Liver (tissue), 9 donors: Measurements from ENCODE around the gene FOXS1. TPM values are rescaled to one million over a fixed set of nuclear protein-coding genes. Genes with fewer than 3 reads are reported as not detected.

Source experiments
- DNase-seq: peaks from one replicate; pipeline ENCODE4 v3.0.0-alpha.2; 2017; ENCODE audit warnings: low spot score
- H3K27ac ChIP-seq, 2 donors: one replicate each; pipeline ENCODE4 v1.7.0; 2013; ENCODE audit warnings: inconsistent platforms in 2 of 2, low read length in 2 of 2, control low read depth in 1 of 2, low read depth in 1 of 2, mild to moderate bottlenecking in 1 of 2
- H3K27me3 ChIP-seq, 4 donors: one replicate each; pipeline versions ENCODE4 v1.6.1 to v1.7.0; 2013; ENCODE audit warnings: low read length in 3 of 4, inconsistent platforms in 1 of 4, mild to moderate bottlenecking in 1 of 4, moderate library complexity in 1 of 4; ENCODE audit not compliant: control insufficient read depth in 4 of 4, insufficient read depth in 4 of 4
- H3K36me3 ChIP-seq, 4 donors: one replicate each; pipeline versions ENCODE4 v1.6.1 to v1.7.0; 2013; ENCODE audit warnings: low read length in 3 of 4, mild to moderate bottlenecking in 3 of 4, low read depth in 1 of 4, moderate library complexity in 1 of 4; ENCODE audit not compliant: control insufficient read depth in 4 of 4, insufficient read depth in 3 of 4
- H3K4me1 ChIP-seq, 4 donors: one replicate each; pipeline versions ENCODE4 v1.6.1 to v1.7.0; 2013; ENCODE audit warnings: low read length in 3 of 4, mild to moderate bottlenecking in 3 of 4, moderate library complexity in 1 of 4; ENCODE audit not compliant: control insufficient read depth in 4 of 4, insufficient read depth in 4 of 4
- H3K4me3 ChIP-seq, 3 donors: one replicate each; pipeline versions ENCODE4 v1.6.1 to v1.7.0; 2013; ENCODE audit warnings: low read length in 3 of 3, control low read depth in 1 of 3, low read depth in 1 of 3, mild to moderate bottlenecking in 1 of 3
- H3K9ac ChIP-seq, 2 donors: one replicate each; pipeline ENCODE4 v1.7.0; 2013; ENCODE audit warnings: low read length in 2 of 2, mild to moderate bottlenecking in 2 of 2, moderate library complexity in 2 of 2, control low read depth in 1 of 2, low read depth in 1 of 2
- H3K9me3 ChIP-seq, 4 donors: one replicate each; pipeline versions ENCODE4 v1.6.1 to v1.7.0; 2013; ENCODE audit warnings: low read length in 3 of 4; ENCODE audit not compliant: control insufficient read depth in 4 of 4
- ATF3 ChIP-seq: IDR thresholded peaks from 2 replicates; pipeline ENCODE4 v1.6.1; 2016; ENCODE audit warnings: antibody characterized with exemption
- CTCF ChIP-seq: fragments of 150-350 bp; IDR thresholded peaks from 2 replicates; pipeline ENCODE4 v1.5.1; 2017; ENCODE audit warnings: improper control_type of control experiment, low read depth, low read length; ENCODE audit not compliant: missing input control
- EGR1 ChIP-seq, 2 donors: IDR thresholded peaks; 2 replicates each; pipeline ENCODE4 v1.6.1; 2016 to 2018; ENCODE audit warnings: antibody characterized with exemption in 2 of 2, low read depth in 2 of 2
- FOXA1 ChIP-seq: IDR thresholded peaks from 2 replicates; pipeline ENCODE4 v1.6.1; 2016; ENCODE audit warnings: antibody characterized with exemption
- FOXA2 ChIP-seq: IDR thresholded peaks from 2 replicates; pipeline ENCODE4 v1.6.1; 2016; ENCODE audit warnings: antibody characterized with exemption
- GABPA ChIP-seq, 2 donors: IDR thresholded peaks in 1 of 2; conservative IDR thresholded peaks in 1 of 2; 2 replicates each; pipeline ENCODE4 v1.6.1; 2016; ENCODE audit warnings: antibody characterized with exemption in 2 of 2, mild to moderate bottlenecking in 1 of 2, moderate library complexity in 1 of 2
- HNF4A ChIP-seq, 2 donors: conservative IDR thresholded peaks; 2 replicates each; pipeline ENCODE4 v1.6.1; 2016; ENCODE audit warnings: antibody characterized with exemption in 2 of 2, mild to moderate bottlenecking in 2 of 2
- HNF4G ChIP-seq: IDR thresholded peaks from 2 replicates; pipeline ENCODE4 v1.6.1; 2016; ENCODE audit warnings: antibody characterized with exemption
- JUND ChIP-seq, 2 donors: IDR thresholded peaks; 2 replicates each; pipeline ENCODE4 v1.6.1; 2016; ENCODE audit warnings: antibody characterized with exemption in 2 of 2
- MAX ChIP-seq: IDR thresholded peaks from 2 replicates; pipeline ENCODE4 v1.6.1; 2016; ENCODE audit warnings: antibody characterized with exemption
- NR2F2 ChIP-seq: IDR thresholded peaks from 2 replicates; pipeline ENCODE4 v1.6.1; 2016; ENCODE audit warnings: antibody characterized with exemption
- RAD21 ChIP-seq, 2 donors: IDR thresholded peaks; 2 replicates each; pipeline ENCODE4 v1.6.1; 2016; ENCODE audit warnings: antibody characterized with exemption in 2 of 2, mild to moderate bottlenecking in 2 of 2
- REST ChIP-seq: IDR thresholded peaks from 2 replicates; pipeline ENCODE4 v1.6.1; 2016; ENCODE audit warnings: antibody characterized with exemption, mild to moderate bottlenecking
- RXRA ChIP-seq, 2 donors: IDR thresholded peaks; 2 replicates each; pipeline ENCODE4 v1.6.1; 2017 to 2018; ENCODE audit warnings: antibody characterized with exemption in 2 of 2, mild to moderate bottlenecking in 1 of 2
- SP1 ChIP-seq: IDR thresholded peaks from 2 replicates; pipeline ENCODE4 v1.6.1; 2018; ENCODE audit warnings: antibody characterized with exemption, mild to moderate bottlenecking
- TAF1 ChIP-seq: conservative IDR thresholded peaks from 2 replicates; pipeline ENCODE4 v1.6.1; 2016; ENCODE audit warnings: antibody characterized with exemption, mild to moderate bottlenecking
- YY1 ChIP-seq: IDR thresholded peaks from 2 replicates; pipeline ENCODE4 v1.6.1; 2016; ENCODE audit warnings: antibody characterized with exemption, mild to moderate bottlenecking
- ZBTB33 ChIP-seq: IDR thresholded peaks from 2 replicates; pipeline ENCODE4 v1.6.1; 2016; ENCODE audit warnings: antibody characterized with exemption
- WGBS: extraction: QIAGEN DNeasy Blood & Tissue Kit; methylation state at CpG from one replicate; pipeline ENCODE4 v1.1.7; 2013; 5-methylcytosine and 5-hydroxymethylcytosine counted together
- polyA plus RNA-seq, 2 donors: library from polyadenylated mRNA; stranded (reverse) in 1 of 2; unstranded in 1 of 2; fragments of 200-250 nt in 1 of 2; fragments of >200 nt in 1 of 2; fragmentation: Nextera tagmentation in 1 of 2; extraction: Ambion mirVana in 1 of 2; gene quantifications; one replicate each; pipeline versions ENCODE4 v1.2.1 to v1.2.3, GENCODE V29; 2013 to 2015
- total RNA-seq, 2 donors: library from RNA; depleted of rRNA; stranded (reverse); fragments of >200 nt; gene quantifications; one replicate each; pipeline ENCODE4 v1.2.3, GENCODE V29; 2014
- donor health status: healthy.
- donor health status: healthy.
- donor health status: healthy.
- donor health status: healthy.
- donor health status: healthy.

Gene FOXS1
- total and polyA plus RNA-seq, 4 donors = 0.21 to 0.51 (median 0.28) TPM

GRCh38 chr20:31827059-31827458 lies 18.3 kb downstream of the FOXS1 start:
- WGBS = 68% methylated on average over 2 of the region's 2 CpGs
- H3K27me3 ChIP-seq = no peaks in the 10 kb centered on the region
- TF ChIP-seq ATF3 = no peak
- TF ChIP-seq EGR1 (IDR thresholded peaks at IDR 0.05; ENCODE audit: low read depth in 2 of 2) = no peak
- no peak for TF ChIP-seq MAX
- no peak for TF ChIP-seq FOXA1
- no peak for TF ChIP-seq RXRA (IDR thresholded peaks at IDR 0.05)
- TF ChIP-seq HNF4A (conservative IDR thresholded peaks at IDR 0.05) = no peak
- TF ChIP-seq FOXA2 = no peak
- no peak for TF ChIP-seq TAF1
- no peak for TF ChIP-seq YY1
- no peak for TF ChIP-seq NR2F2
- TF ChIP-seq SP1 = no peak
- TF ChIP-seq RAD21 (IDR thresholded peaks at IDR 0.05) = no peak
- TF ChIP-seq CTCF = no peak
- TF ChIP-seq JUND (IDR thresholded peaks at IDR 0.05) = no peak
- no peak for TF ChIP-seq REST
- TF ChIP-seq HNF4G = no peak
- TF ChIP-seq GABPA (IDR thresholded peaks at IDR 0.05 in 1 of 2, conservative IDR thresholded peaks at IDR 0.05 in 1 of 2) = no peak
- no peak for TF ChIP-seq ZBTB33
- H3K27ac ChIP-seq = no peak overlapping the region
- H3K9me3 ChIP-seq = no peaks in the 10 kb centered on the region
- no peak for DNase-seq
- H3K36me3 ChIP-seq = no peaks in the 10 kb centered on the region
- H3K9ac ChIP-seq = no peak overlapping the region
- peaks cover 0 to 10% (median 2%) of the 10 kb centered on the region in 4 donors for H3K4me1 ChIP-seq
- no peak overlapping the region for H3K4me3 ChIP-seq
